RWPE2 (cell line): Measurements from ENCODE around the gene CCNYL1.
"Not testable (repeated sequence)": the region's sequence is repeated elsewhere in the genome, so short reads cannot be mapped to it uniquely, and the experiment has no call there.

Experiments
- ATAC-seq: fragments of 200-7000 bp; cut with Tn5 transposase; 3 replicates; pipeline ENCODE4 v1.9.1; 2021; ENCODE audit warnings: low read depth
- DNase-seq: peaks from one replicate; pipeline ENCODE4 v3.0.0-alpha.2; 2020; ENCODE audit warnings: low spot score
- H3K27ac ChIP-seq: fragments of 450-650 bp; 2 replicates; pipeline ENCODE4 v1.5.1; 2017; ENCODE audit warnings: mild to moderate bottlenecking; ENCODE audit not compliant: poor library complexity, severe bottlenecking
- H3K27me3 ChIP-seq: fragments of 250-450 bp; sonication (Bioruptor Pico); 2 replicates; pipeline ENCODE4 v1.5.1; 2021; ENCODE audit warnings: mild to moderate bottlenecking, moderate library complexity; ENCODE audit not compliant: insufficient read depth, poor library complexity, severe bottlenecking
- H3K36me3 ChIP-seq: fragments of 250-450 bp; sonication (Bioruptor Pico); 2 replicates; pipeline ENCODE4 v1.5.1; 2020; ENCODE audit warnings: low read depth, mild to moderate bottlenecking, moderate library complexity
- H3K4me1 ChIP-seq: fragments of 250-450 bp; sonication (Bioruptor Pico); 2 replicates; pipeline ENCODE4 v1.5.1; 2021; ENCODE audit warnings: mild to moderate bottlenecking, moderate library complexity; ENCODE audit not compliant: insufficient read depth, poor library complexity, severe bottlenecking
- H3K4me3 ChIP-seq: fragments of 250-450 bp; sonication (Bioruptor Pico); 2 replicates; pipeline ENCODE4 v1.5.1; 2021; ENCODE audit warnings: mild to moderate bottlenecking, moderate library complexity; ENCODE audit not compliant: severe bottlenecking
- H3K9me3 ChIP-seq: fragments of 250-450 bp; sonication (Bioruptor Pico); 2 replicates; pipeline ENCODE4 v1.5.1; 2021; ENCODE audit warnings: mild to moderate bottlenecking, moderate library complexity; ENCODE audit not compliant: severe bottlenecking
- CTCF ChIP-seq: fragments of 450-650 bp; IDR thresholded peaks from one replicate; pipeline ENCODE4 v1.5.1; 2017; ENCODE audit warnings: mild to moderate bottlenecking, moderate library complexity; ENCODE audit not compliant: poor library complexity, severe bottlenecking

CCNYL1 gene

DNA sequence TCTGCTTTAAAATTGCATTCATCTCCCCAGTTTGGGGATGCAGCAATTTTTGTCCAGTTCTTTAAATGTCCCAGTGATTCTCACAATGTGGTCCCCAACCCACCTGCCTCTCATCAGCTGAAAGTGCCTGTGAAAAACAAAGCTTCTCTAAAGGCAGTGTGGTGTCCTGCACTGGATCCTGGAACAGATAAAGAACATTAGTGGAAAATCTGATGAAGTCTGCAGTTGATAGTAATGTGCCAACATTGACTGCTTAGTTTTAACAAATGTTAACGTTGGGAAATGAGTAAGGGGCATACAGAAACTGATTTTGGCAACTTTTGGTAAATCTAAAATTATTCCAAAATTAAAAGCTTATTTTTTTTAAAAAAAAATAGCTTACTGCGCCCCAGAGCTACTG, 49.0 kb downstream of the CCNYL1 start:
- no peak for TF ChIP-seq CTCF
- DNase-seq (no peak), ATAC-seq (no peak)
- H3K4me3 ChIP-seq: no peak overlapping the region
- no peak overlapping the region for H3K27ac ChIP-seq
- no peaks in the 10 kb centered on the region for H3K4me1 ChIP-seq
- H3K27me3 ChIP-seq: no peaks in the 10 kb centered on the region
- peaks cover 27% of the 10 kb centered on the region for H3K36me3 ChIP-seq
- no peaks in the 10 kb centered on the region for H3K9me3 ChIP-seq

DNA sequence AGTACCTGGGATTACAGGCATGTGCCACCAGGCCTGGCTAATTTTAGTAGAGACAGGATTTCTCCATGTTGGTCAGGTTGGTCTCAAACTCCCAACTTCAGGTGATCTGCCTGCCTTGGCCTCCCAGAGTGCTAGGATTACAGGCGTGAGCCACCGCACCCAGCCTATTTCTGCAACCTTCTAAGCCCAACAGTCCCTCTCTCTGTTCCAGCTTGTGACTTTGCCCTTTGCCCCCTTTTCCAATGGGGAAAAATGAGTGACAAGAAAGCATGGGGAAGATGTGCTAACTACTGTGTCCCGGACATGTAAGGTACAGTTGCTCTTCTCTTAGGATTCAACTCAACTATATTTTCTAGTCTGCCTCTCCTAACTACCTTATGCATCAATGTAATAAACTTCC, 50.0 kb downstream of the CCNYL1 start:
- H3K9me3 ChIP-seq, ATAC-seq, H3K27me3 ChIP-seq, H3K4me3 ChIP-seq, DNase-seq, H3K4me1 ChIP-seq, H3K27ac ChIP-seq: not testable (repeated sequence)
- peaks cover 23% of the 10 kb centered on the region for H3K36me3 ChIP-seq

DNA sequence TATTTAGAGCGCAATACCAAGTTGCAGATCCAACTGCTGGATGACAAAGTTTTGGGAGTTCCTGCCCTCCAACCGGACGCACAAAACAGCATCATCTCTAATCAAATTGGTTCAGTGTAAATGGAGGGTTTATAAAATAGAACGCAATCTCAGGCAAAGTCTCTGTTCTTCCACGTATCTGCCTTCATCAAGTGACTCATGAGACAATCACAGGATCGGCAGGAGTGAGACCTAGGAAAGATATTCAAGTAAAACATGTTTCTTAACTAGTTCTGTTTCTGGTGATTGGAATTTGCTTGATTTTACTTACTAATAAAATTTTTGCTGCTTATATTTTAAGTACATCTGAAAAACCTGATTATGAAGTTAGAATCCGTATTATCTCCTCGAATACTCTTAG, 50.7 kb downstream of the CCNYL1 start:
- Histone ChIP-seq H3K27me3 (no peaks in the 10 kb centered on the region), H3K9me3 (no peaks in the 10 kb centered on the region), H3K36me3 (peaks cover 28% of the 10 kb centered on the region), H3K4me1 (no peaks in the 10 kb centered on the region), H3K4me3 (no peak overlapping the region), H3K27ac (no peak overlapping the region)
- ATAC-seq: no peak
- TF ChIP-seq CTCF: no peak
- no peak for DNase-seq

- Histone ChIP-seq H3K4me3 (no peak overlapping the region), H3K27ac (no peak overlapping the region), H3K9me3 (no peaks in the 10 kb centered on the region), H3K27me3 (no peaks in the 10 kb centered on the region), H3K36me3 (peaks cover 37% of the 10 kb centered on the region), H3K4me1 (no peaks in the 10 kb centered on the region)
- ATAC-seq (no peak), DNase-seq (no peak)
- no peak for TF ChIP-seq CTCF
Measured at GRCh38 chr2:207763303-207763917, 52.0 kb downstream of the CCNYL1 start.

DNA sequence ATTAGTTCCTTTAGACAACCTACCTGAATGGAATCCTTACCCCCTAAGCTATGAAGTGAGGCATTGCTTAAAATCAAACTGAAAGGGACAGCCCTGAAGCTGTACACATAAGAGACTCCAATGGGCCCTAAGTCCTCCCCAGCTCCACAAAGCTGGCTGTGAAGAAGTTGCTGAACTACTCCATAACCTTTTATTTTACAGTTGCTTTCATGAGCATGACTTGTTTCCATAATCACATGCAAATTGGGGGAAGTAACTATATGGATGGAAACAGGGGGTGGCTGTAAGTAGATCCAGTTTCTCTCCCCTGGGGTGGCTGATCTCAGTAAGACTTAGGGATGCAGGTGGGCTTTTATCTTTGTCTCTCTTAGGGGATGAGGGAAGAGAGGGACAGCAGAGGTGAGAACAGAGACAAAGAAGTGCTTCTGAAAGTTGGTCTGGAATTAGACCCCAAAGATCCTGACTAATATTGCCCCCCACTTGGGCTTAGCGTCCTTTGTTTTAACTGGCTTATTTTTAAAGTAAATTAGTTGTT, 52.7 kb downstream of the CCNYL1 start:
- Histone ChIP-seq H3K27ac (no peak overlapping the region), H3K4me1 (no peaks in the 10 kb centered on the region), H3K9me3 (no peaks in the 10 kb centered on the region), H3K27me3 (no peaks in the 10 kb centered on the region), H3K4me3 (no peak overlapping the region), H3K36me3 (peaks cover 37% of the 10 kb centered on the region)
- TF ChIP-seq CTCF: no peak
- ATAC-seq: no peak
- no peak for DNase-seq
